PC-3 (cell line): ENCODE measurements around the gene PPIP5K1.

Source experiments
- EZH2 ChIP-seq: fragments of 300-600 bp; sonication (generic); IDR thresholded peaks from one replicate; pipeline ENCODE4 v1.6.1; 2017; ENCODE audit warnings: antibody characterized with exemption, mild to moderate bottlenecking, low read length; ENCODE audit not compliant: unreplicated experiment
- EZH2phosphoT487 ChIP-seq: fragments of 300-600 bp; sonication (generic); IDR thresholded peaks from 2 replicates; pipeline ENCODE4 v1.6.1; 2018; ENCODE audit warnings: mild to moderate bottlenecking, antibody characterized with exemption, low read length, borderline replicate concordance

GRCh38 chr15:43521419-43521818 is 68.6 kb downstream of the PPIP5K1 start:
- TF ChIP-seq EZH2 (no peak), EZH2phosphoT487 (no peak)
